Fibroblast of lung (primary cell): ENCODE measurements around the gene FOXB1. TPM values are rescaled to one million over a fixed set of nuclear protein-coding genes. Genes with fewer than 3 reads are reported as not detected.

Experiments
- DNase-seq, 2 donors: peaks; one replicate each; pipeline versions ENCODE4 v3.0.0 to v3.0.0-alpha.2; 2010; ENCODE audit warnings: low read depth in 2 of 2
- H2AFZ ChIP-seq: 2 replicates; pipeline ENCODE4 v1.5.1; 2012; ENCODE audit warnings: low read length, control low read depth, inconsistent platforms
- H3K27ac ChIP-seq: 2 replicates; pipeline ENCODE4 v1.5.1; 2011; ENCODE audit warnings: low read length, control low read depth; ENCODE audit not compliant: insufficient read depth
- H3K27me3 ChIP-seq: 2 replicates; pipeline ENCODE4 v1.5.1; 2011; ENCODE audit warnings: mild to moderate bottlenecking, low read length; ENCODE audit not compliant: control insufficient read depth, insufficient read depth
- H3K36me3 ChIP-seq: 2 replicates; pipeline ENCODE4 v1.5.1; 2011; ENCODE audit warnings: low read length; ENCODE audit not compliant: control insufficient read depth, insufficient read depth
- H3K4me1 ChIP-seq: 2 replicates; pipeline ENCODE4 v1.5.1; 2011; ENCODE audit warnings: low read length; ENCODE audit not compliant: control insufficient read depth, insufficient read depth; ENCODE audit errors: extremely low read depth
- H3K4me2 ChIP-seq: 2 replicates; pipeline ENCODE4 v1.5.1; 2011; ENCODE audit warnings: low read length, control low read depth; ENCODE audit not compliant: insufficient read depth; ENCODE audit errors: extremely low read depth
- H3K4me3 ChIP-seq, 4 experiments: fragments of 200-600 bp in 1 of 4; sonication (generic) in 1 of 4; replicated peaks in 1 of 4; 2 replicates each; pipeline ENCODE4 v1.5.1; 2011 to 2016; ENCODE audit warnings: low read length in 4 of 4, low read depth in 3 of 4, mild to moderate bottlenecking in 3 of 4, control low read depth in 2 of 4, inconsistent platforms in 1 of 4, mixed read lengths in 1 of 4; ENCODE audit not compliant: insufficient read depth in 1 of 4; ENCODE audit errors: control extremely low read depth in 1 of 4
- H3K79me2 ChIP-seq: 2 replicates; pipeline ENCODE4 v1.5.1; 2012; ENCODE audit warnings: mild to moderate bottlenecking, low read length, inconsistent platforms; ENCODE audit not compliant: control insufficient read depth, insufficient read depth
- H3K9ac ChIP-seq: 2 replicates; pipeline ENCODE4 v1.5.1; 2011; ENCODE audit warnings: mild to moderate bottlenecking, low read length, control low read depth; ENCODE audit not compliant: insufficient read depth
- H3K9me3 ChIP-seq: 2 replicates; pipeline ENCODE4 v1.5.1; 2012; ENCODE audit warnings: low read depth, low read length; ENCODE audit not compliant: control insufficient read depth, insufficient read depth
- H4K20me1 ChIP-seq: 2 replicates; pipeline ENCODE4 v1.5.1; 2011; ENCODE audit warnings: low read length; ENCODE audit not compliant: control insufficient read depth, insufficient read depth; ENCODE audit errors: extremely low read depth
- EZH2 ChIP-seq: IDR thresholded peaks from 2 replicates; pipeline ENCODE4 v1.5.1; 2012; ENCODE audit warnings: low read length, control low read depth, mild to moderate bottlenecking; ENCODE audit errors: missing control alignments
- polyA plus RNA-seq, 2 donors: library from polyadenylated mRNA; depleted of rRNA in 1 of 2; stranded (reverse) in 1 of 2; unstranded in 1 of 2; fragments of >200 nt; gene quantifications; 2 replicates each; pipeline ENCODE4 v1.2.1, GENCODE V29; 2011 to 2012; ENCODE audit warnings: missing spikeins in 1 of 2
- total RNA-seq: library from RNA; depleted of rRNA; stranded (reverse); fragments of >200 nt; gene quantifications from 2 replicates; pipeline ENCODE4 v1.2.1, GENCODE V29; 2014
- TF ChIP-seq, protein P1 (sequence below), 2 donors: IDR thresholded peaks in 1 of 2; conservative IDR thresholded peaks in 1 of 2; 1 replicate in 1 of 2; 2 replicates in 1 of 2; pipeline ENCODE4 v1.5.1; 2011 to 2012; ENCODE audit warnings: low read length in 2 of 2, control low read depth in 1 of 2, inconsistent platforms in 1 of 2, low read depth in 1 of 2, mild to moderate bottlenecking in 1 of 2

FOXB1 gene
- total and polyA plus RNA-seq, 2 donors (not counting 1 experiment from before 2014, with no cell fraction given) = not detected

DNA sequence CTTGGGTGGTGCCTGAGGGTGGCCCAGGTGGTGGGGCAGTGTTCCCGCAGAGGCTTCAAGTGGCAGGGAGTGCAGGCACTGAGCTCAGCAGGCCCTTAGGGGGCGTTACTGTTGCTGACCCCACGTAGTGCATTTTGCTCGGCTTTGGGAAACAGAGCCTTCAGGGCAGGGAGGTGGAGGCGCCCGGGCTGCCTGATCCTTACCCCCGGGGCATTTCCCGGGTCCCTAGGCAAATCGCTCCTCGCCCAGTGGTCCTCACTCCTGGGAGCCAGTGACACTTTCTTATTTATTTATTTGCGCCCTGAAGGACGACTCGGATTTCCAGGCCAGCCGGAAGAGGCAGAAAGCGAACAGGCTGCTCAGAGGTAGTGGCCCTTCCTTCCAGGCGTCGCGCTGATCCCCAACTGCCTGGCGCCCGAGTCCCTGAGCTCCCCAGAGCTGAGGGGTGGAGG lies 10.1 kb upstream of the FOXB1 start:
- no peak overlapping the region for H2AFZ ChIP-seq
- H3K9me3 ChIP-seq = no peaks in the 10 kb centered on the region
- DNase-seq = no peak
- no peaks in the 10 kb centered on the region for H3K36me3 ChIP-seq
- H4K20me1 ChIP-seq = no peaks in the 10 kb centered on the region
- no peaks in the 10 kb centered on the region for H3K79me2 ChIP-seq
- H3K4me3 ChIP-seq = no peak overlapping the region
- H3K9ac ChIP-seq = no peak overlapping the region
- H3K27ac ChIP-seq = no peak overlapping the region
- H3K27me3 ChIP-seq = peaks cover 58% of the 10 kb centered on the region
- no peak for TF ChIP-seq EZH2
- TF ChIP-seq, protein P1, sequence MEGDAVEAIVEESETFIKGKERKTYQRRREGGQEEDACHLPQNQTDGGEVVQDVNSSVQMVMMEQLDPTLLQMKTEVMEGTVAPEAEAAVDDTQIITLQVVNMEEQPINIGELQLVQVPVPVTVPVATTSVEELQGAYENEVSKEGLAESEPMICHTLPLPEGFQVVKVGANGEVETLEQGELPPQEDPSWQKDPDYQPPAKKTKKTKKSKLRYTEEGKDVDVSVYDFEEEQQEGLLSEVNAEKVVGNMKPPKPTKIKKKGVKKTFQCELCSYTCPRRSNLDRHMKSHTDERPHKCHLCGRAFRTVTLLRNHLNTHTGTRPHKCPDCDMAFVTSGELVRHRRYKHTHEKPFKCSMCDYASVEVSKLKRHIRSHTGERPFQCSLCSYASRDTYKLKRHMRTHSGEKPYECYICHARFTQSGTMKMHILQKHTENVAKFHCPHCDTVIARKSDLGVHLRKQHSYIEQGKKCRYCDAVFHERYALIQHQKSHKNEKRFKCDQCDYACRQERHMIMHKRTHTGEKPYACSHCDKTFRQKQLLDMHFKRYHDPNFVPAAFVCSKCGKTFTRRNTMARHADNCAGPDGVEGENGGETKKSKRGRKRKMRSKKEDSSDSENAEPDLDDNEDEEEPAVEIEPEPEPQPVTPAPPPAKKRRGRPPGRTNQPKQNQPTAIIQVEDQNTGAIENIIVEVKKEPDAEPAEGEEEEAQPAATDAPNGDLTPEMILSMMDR (conservative IDR thresholded peaks at IDR 0.05 in 1 of 2, IDR thresholded peaks at IDR 0.05 in 1 of 2; ENCODE audit: low read depth in 1 of 2, low read length in 2 of 2) = peak in 1 of 2 donors; percentile 13
- H3K4me2 ChIP-seq = no peak overlapping the region
- H3K4me1 ChIP-seq = no peaks in the 10 kb centered on the region

DNA sequence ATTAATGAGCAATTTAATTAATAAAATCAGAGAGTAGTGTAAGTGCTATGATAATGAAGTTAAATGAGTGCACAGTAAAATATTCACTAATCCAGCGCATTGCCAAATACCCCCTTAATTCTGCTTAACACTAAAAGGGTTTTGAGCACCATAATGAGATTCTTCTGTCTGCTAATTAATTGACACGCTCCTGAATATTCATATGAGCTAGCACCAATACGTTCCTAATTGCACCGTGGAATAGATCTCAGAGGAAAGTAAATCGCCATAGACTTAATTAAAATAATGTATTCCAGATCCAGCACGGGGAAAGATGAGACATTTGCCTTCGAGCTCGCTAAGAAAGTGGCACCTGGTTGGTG lies 9.6 kb upstream of the FOXB1 start:
- TF ChIP-seq, protein P1 (conservative IDR thresholded peaks at IDR 0.05 in 1 of 2, IDR thresholded peaks at IDR 0.05 in 1 of 2; ENCODE audit: low read depth in 1 of 2, low read length in 2 of 2) = no peak
- TF ChIP-seq EZH2 = no peak
- H4K20me1 ChIP-seq = no peaks in the 10 kb centered on the region
- H3K36me3 ChIP-seq = no peaks in the 10 kb centered on the region
- H3K9ac ChIP-seq = no peak overlapping the region
- H3K4me1 ChIP-seq = no peaks in the 10 kb centered on the region
- no peaks in the 10 kb centered on the region for H3K9me3 ChIP-seq
- H3K4me2 ChIP-seq = no peak overlapping the region
- no peak overlapping the region for H3K27ac ChIP-seq
- peaks cover 62% of the 10 kb centered on the region for H3K27me3 ChIP-seq
- no peak overlapping the region for H2AFZ ChIP-seq
- no peak overlapping the region for H3K4me3 ChIP-seq
- no peak for DNase-seq
- no peaks in the 10 kb centered on the region for H3K79me2 ChIP-seq

DNA sequence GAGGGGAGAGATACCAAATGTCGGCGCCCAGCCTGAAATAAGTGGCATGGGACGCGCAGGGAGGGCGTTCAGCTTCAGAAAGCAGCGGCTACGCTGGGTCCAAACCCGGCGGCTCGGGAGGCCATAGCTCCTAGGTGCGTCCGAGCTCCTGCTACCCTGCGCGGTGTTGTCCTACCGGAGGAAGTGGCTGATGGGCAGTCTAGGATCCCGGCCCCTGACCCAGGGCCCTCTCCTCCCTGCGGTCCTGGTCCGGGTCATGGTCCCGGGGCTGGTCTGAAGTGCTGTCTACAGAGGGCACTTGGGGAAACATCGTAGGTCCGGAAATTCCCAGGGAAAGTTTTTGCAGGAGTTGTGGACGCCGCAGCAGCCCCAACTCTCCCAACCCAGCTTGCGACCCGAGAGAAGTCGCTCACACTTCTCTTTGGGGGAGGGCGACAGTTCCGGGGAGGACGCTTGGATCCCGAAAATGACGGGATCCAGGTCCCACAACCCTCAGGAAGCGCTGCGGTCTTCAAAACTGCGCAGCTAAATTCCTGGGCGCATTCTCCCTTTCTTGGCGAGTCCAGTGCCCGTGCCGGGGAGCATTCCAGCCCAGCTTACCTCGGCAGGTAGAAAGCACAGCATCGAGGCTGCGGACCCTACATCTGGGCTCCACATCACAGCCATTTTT lies 9.1 kb upstream of the FOXB1 start:
- H3K27ac ChIP-seq = no peak overlapping the region
- peaks cover 67% of the 10 kb centered on the region for H3K27me3 ChIP-seq
- no peaks in the 10 kb centered on the region for H3K9me3 ChIP-seq
- no peak overlapping the region for H3K4me2 ChIP-seq
- DNase-seq = no peak
- H3K79me2 ChIP-seq = no peaks in the 10 kb centered on the region
- no peak overlapping the region for H2AFZ ChIP-seq
- no peaks in the 10 kb centered on the region for H4K20me1 ChIP-seq
- no peaks in the 10 kb centered on the region for H3K36me3 ChIP-seq
- H3K4me1 ChIP-seq = no peaks in the 10 kb centered on the region
- H3K9ac ChIP-seq = no peak overlapping the region
- TF ChIP-seq EZH2 = peak; percentile 62
- TF ChIP-seq, protein P1 (conservative IDR thresholded peaks at IDR 0.05 in 1 of 2, IDR thresholded peaks at IDR 0.05 in 1 of 2; ENCODE audit: low read depth in 1 of 2, low read length in 2 of 2) = no peak
- no peak overlapping the region for H3K4me3 ChIP-seq
